Vagina (tissue), 2 donors: Measurements from ENCODE around the gene SHC3.

Experiments
- CTCF ChIP-seq, 3 experiments: fragments of 450-650 bp in 2 of 3; fragments of 200-600 bp in 1 of 3; sonication (generic) in 1 of 3; IDR thresholded peaks; one replicate each; pipeline ENCODE4 v1.5.1; 2017 to 2019; ENCODE audit warnings: antibody characterized with exemption in 3 of 3, mild to moderate bottlenecking in 2 of 3, moderate library complexity in 2 of 3
- POLR2A ChIP-seq, 2 donors: fragments of 450-650 bp; IDR thresholded peaks; one replicate each; pipeline ENCODE4 v1.6.1; 2017; ENCODE audit warnings: antibody characterized with exemption in 2 of 2, mild to moderate bottlenecking in 2 of 2, moderate library complexity in 2 of 2
- POLR2AphosphoS5 ChIP-seq, 2 donors: sonication (generic); formaldehyde crosslinking; IDR thresholded peaks; one replicate each; pipeline ENCODE4 v1.9.0; 2017; ENCODE audit warnings: antibody characterized with exemption in 2 of 2, mild to moderate bottlenecking in 2 of 2, low read depth in 1 of 2; ENCODE audit not compliant: insufficient read depth in 1 of 2

- TF ChIP-seq CTCF (IDR thresholded peaks at IDR 0.05) (no peak), POLR2A (IDR thresholded peaks at IDR 0.05) (no peak), POLR2AphosphoS5 (IDR thresholded peaks at IDR 0.05; ENCODE audit: insufficient read depth in 1 of 2, low read depth in 1 of 2) (no peak)
Observed at GRCh38 chr9:88986776-88987175, 191.8 kb downstream of the SHC3 start.
